PC-9 (cell line): ENCODE data around the gene ACTL9.

Source experiments
- CTCF ChIP-seq: fragments of 200-600 bp; sonication (generic); conservative IDR thresholded peaks from 2 replicates; pipeline ENCODE4 v1.6.1; 2017; ENCODE audit warnings: mixed run types, antibody characterized with exemption, mild to moderate bottlenecking, moderate library complexity
- EZH2 ChIP-seq: fragments of 200-600 bp; sonication (generic); IDR thresholded peaks from 2 replicates; pipeline ENCODE4 v1.8.0; 2017; ENCODE audit warnings: antibody characterized with exemption, low read depth

DNA sequence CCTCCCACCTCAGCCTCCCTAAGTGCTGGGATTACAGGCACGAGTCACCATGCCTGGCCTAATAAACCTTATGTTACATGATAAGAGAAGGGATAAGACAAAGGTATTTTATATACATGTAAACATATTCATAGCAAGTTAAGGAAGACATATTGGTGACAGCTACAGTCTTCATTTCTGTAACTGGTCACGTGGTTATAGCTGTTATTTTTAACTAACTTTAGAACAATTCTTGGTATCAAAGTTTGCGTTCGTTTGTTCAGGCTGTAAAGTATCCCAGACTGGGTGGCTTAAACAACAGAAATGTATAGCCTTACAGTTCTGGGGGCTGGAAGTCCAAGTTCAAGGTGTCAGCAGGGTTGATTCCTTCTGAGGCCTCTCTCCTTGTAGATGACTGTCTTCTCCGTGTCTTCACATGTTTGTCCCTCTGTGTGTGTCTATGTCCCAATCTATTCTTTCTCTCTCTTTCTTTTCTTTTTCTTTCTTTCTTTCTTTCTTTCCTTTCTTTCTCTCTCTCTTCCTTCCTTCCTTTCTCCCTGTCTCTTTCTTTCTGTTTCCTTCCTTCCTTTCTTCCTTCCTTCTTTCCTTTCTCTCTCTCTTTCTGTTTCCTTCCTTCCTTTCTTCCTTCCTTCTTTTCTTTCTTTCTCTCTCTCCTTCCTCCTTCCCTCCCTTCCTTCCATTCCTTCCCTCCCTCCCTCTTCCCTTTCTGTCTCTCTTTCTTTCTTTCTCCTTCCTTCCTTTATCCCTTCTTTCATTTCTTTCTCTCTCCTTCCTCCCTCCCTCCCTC is 7.6 kb downstream of the ACTL9 start:
- no peak for TF ChIP-seq CTCF
- TF ChIP-seq EZH2 = no peak
